Neural crest cell (in vitro differentiated cells): ENCODE results near the gene FBRSL1. TPM values are rescaled to one million over a fixed set of nuclear protein-coding genes. Genes with fewer than 3 reads are reported as not detected.

Experiments
- DNase-seq: peaks from one replicate; pipeline ENCODE4 v3.0.0; 2021; ENCODE audit warnings: low read depth, mixed read lengths, low spot score
- H3K27ac Mint-ChIP-seq: one replicate; pipeline ENCODE4 v1.8.0; 2021; ENCODE audit warnings: mild to moderate bottlenecking, mixed read lengths; ENCODE audit not compliant: unreplicated experiment
- H3K27me3 Mint-ChIP-seq: 2 replicates; pipeline ENCODE4 v1.8.0; 2021; ENCODE audit warnings: low read depth, mild to moderate bottlenecking, mixed read lengths
- H3K36me3 Mint-ChIP-seq: 2 replicates; pipeline ENCODE4 v1.8.0; 2021; ENCODE audit warnings: low read depth, mild to moderate bottlenecking, mixed read lengths
- H3K4me1 Mint-ChIP-seq: 2 replicates; pipeline ENCODE4 v1.8.0; 2021; ENCODE audit warnings: mixed read lengths
- H3K4me3 Mint-ChIP-seq: one replicate; pipeline ENCODE4 v1.8.0; 2021; ENCODE audit warnings: mild to moderate bottlenecking, mixed read lengths
- H3K9me3 Mint-ChIP-seq: 2 replicates; pipeline ENCODE4 v1.8.0; 2021; ENCODE audit warnings: mixed read lengths
- CTCF ChIP-seq: fragments of 200-600 bp; sonication (generic); conservative IDR thresholded peaks from 2 replicates; pipeline ENCODE4 v1.5.0; 2021; ENCODE audit warnings: antibody characterized with exemption, mild to moderate bottlenecking
- total RNA-seq: library from RNA; stranded (reverse); gene quantifications from 2 replicates; pipeline ENCODE4 v1.2.1, GENCODE V29; 2021

Gene FBRSL1
- total RNA-seq, 1 donor from 2014 or later = 118 TPM

DNA sequence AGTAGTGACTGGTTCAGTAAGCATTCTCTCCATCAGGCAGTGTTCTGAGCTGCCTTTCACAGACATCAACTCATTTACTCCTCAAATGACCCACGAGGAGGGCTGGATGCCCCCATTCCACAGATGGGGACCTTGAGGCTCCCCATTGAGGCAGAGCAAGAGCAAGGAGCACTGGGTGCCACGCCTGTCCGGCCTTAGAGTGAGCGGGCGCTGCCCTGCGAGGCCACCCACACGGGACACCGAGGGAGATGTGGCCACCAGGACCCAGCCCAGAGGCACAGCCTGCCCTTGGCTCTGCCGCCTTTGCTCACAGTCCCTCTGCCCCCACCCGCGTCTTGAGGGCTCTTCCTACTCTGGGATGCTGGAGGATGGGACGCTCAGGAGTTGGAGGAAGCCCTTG is 3.0 kb downstream of the FBRSL1 start:
- Mint-ChIP-seq H3K36me3 (no peaks in the 10 kb centered on the region), H3K4me1 (peaks cover 28% of the 10 kb centered on the region), H3K4me3 (peak overlapping the region; percentile 89), H3K9me3 (no peaks in the 10 kb centered on the region), H3K27me3 (peaks cover 9% of the 10 kb centered on the region), H3K27ac (no peak overlapping the region)
- no peak for DNase-seq
- no peak for TF ChIP-seq CTCF

GRCh38 chr12:132493482-132494178 is 3.7 kb downstream of the FBRSL1 start:
- no peak overlapping the region for H3K27ac Mint-ChIP-seq
- no peaks in the 10 kb centered on the region for H3K9me3 Mint-ChIP-seq
- H3K27me3 Mint-ChIP-seq = peaks cover 4% of the 10 kb centered on the region
- peak overlapping the region; percentile 71 for H3K4me3 Mint-ChIP-seq
- H3K36me3 Mint-ChIP-seq = no peaks in the 10 kb centered on the region
- TF ChIP-seq CTCF = no peak
- no peak for DNase-seq
- peaks cover 28% of the 10 kb centered on the region for H3K4me1 Mint-ChIP-seq

GRCh38 chr12:132494294-132495164 is 4.6 kb downstream of the FBRSL1 start:
- peak overlapping the region; percentile 71 for H3K4me3 Mint-ChIP-seq
- no peak for DNase-seq
- no peaks in the 10 kb centered on the region for H3K9me3 Mint-ChIP-seq
- H3K4me1 Mint-ChIP-seq = peaks cover 23% of the 10 kb centered on the region
- no peak for TF ChIP-seq CTCF
- no peaks in the 10 kb centered on the region for H3K27me3 Mint-ChIP-seq
- H3K27ac Mint-ChIP-seq = no peak overlapping the region
- H3K36me3 Mint-ChIP-seq = no peaks in the 10 kb centered on the region

- Mint-ChIP-seq H3K4me1 (peaks cover 23% of the 10 kb centered on the region), H3K27ac (no peak overlapping the region)
- TF ChIP-seq CTCF = no peak
Measured at GRCh38 chr12:132495165-132495544, 5.2 kb downstream of the FBRSL1 start.

DNA sequence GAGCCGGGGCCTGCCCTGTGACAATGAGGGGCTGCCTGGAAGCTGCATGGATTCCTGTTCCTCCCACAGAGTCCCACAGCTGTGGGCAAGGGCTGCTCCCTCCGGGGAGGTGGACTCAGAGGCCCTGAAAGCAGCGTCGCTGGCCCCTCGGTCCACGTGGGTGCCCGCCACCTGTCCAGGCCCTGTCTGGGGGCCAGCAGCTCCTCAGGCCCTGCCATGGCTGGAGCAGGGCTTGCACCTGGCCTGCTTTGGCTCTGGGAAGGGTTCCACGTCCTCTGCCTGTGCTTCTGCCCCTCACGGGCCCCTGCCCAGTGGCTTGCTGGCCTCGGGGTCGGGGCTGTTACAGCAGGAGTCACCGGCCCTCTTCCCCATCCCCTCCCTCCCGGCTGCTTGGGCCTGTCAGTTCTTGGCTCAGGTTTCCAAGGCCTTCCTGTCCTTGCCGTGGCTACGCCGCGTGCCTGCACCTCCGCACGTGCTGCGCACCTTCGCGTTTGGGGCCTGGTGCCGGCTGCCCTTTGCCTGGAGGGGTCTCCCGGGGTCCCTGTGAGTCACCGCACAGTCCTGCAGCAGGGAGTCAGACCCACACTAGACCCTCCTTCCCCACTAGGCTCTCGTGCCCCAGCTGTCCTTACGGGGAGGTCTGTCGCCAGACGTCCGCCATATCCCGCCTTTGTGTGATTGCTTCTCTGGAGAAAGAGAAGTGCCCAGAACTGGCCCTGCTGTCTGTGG is 5.8 kb downstream of the FBRSL1 start:
- Mint-ChIP-seq H3K9me3 (no peaks in the 10 kb centered on the region), H3K4me3 (peak overlapping the region; percentile 75)
- TF ChIP-seq CTCF = no peak

More at GRCh38 chr12:132495165-132495544, 5.2 kb downstream of the FBRSL1 start:
- Mint-ChIP-seq H3K27me3 (no peaks in the 10 kb centered on the region), H3K4me3 (peak overlapping the region; percentile 23), H3K36me3 (no peaks in the 10 kb centered on the region), H3K9me3 (no peaks in the 10 kb centered on the region)
- no peak for DNase-seq

More for the DNA sequence above, 5.8 kb downstream of the FBRSL1 start:
- Mint-ChIP-seq H3K36me3 (no peaks in the 10 kb centered on the region), H3K27me3 (no peaks in the 10 kb centered on the region), H3K27ac (peak overlapping the region; percentile 75), H3K4me1 (peaks cover 23% of the 10 kb centered on the region)
- DNase-seq = no peak
